Right lobe of liver (tissue), 6 donors: ENCODE data around the gene GDPD5. TPM values are rescaled to one million over a fixed set of nuclear protein-coding genes. Genes with fewer than 3 reads are reported as not detected.
A peak's percentile ranks its signal among the peaks of the same experiment; 100 is the strongest.

Source experiments
- ATAC-seq, 4 donors: fragments of 200-7000 bp; cut with Tn5 transposase; one replicate each; pipeline ENCODE4 v1.9.1; 2020; ENCODE audit warnings: mild to moderate bottlenecking in 4 of 4, moderate library complexity in 4 of 4
- DNase-seq, 3 donors: peaks; one replicate each; pipeline ENCODE4 v3.0.0-alpha.2; 2020
- H3K27ac ChIP-seq, 3 donors: fragments of 200-600 bp; one replicate each; pipeline ENCODE4 v1.8.0; 2022
- H3K27me3 ChIP-seq, 2 donors: fragments of 200-600 bp; one replicate each; pipeline ENCODE4 v1.8.0; 2022
- H3K36me3 ChIP-seq, 4 donors: fragments of 200-600 bp; sonication (generic) in 1 of 4; one replicate each; pipeline versions ENCODE4 v1.5.1 to v1.8.0; 2017 to 2022; ENCODE audit warnings: control low read depth in 1 of 4
- H3K4me1 ChIP-seq, 4 donors: fragments of 200-600 bp; sonication (generic) in 1 of 4; one replicate each; pipeline versions ENCODE4 v1.5.1 to v1.8.0; 2017 to 2022; ENCODE audit warnings: control low read depth in 1 of 4
- H3K4me3 ChIP-seq, 3 donors: fragments of 200-600 bp; one replicate each; pipeline ENCODE4 v1.8.0; 2022
- H3K9me3 ChIP-seq, 4 donors: fragments of 200-600 bp; sonication (generic) in 1 of 4; one replicate each; pipeline versions ENCODE4 v1.5.1 to v1.8.0; 2017 to 2022; ENCODE audit warnings: control low read depth in 1 of 4
- POLR2A ChIP-seq: fragments of 450-650 bp; IDR thresholded peaks from one replicate; pipeline ENCODE4 v1.6.1; 2017; ENCODE audit warnings: antibody characterized with exemption, mild to moderate bottlenecking
- WGBS: methylation state at CpG from one replicate; pipeline ENCODE4 v1.1.6; 2018; ENCODE audit warnings: low coverage, low lambda C conversion rate; ENCODE audit not compliant: insufficient coverage; ENCODE audit errors: missing lambda C conversion rate; 5-methylcytosine and 5-hydroxymethylcytosine counted together
- intact Hi-C, 2 donors: fragments of 100-400 bp; cut with DNase I; formaldehyde crosslinking; loops; one replicate each; pipeline versions ENCODE4 v1.11.2 to v1.14.1; 2022
- total RNA-seq, 6 experiments: library from RNA; depleted of rRNA in 2 of 6; stranded (reverse); fragments of >200 nt in 2 of 6; fragmentation: NEBNext Ultra II Directional in 3 of 6; extraction: Animal tissue kit (Norgen Biotek cat#: 25700) in 3 of 6; gene quantifications; one replicate each; pipeline versions ENCODE4 v1.1.0 to v1.2.4, GENCODE V29; 2016 to 2023
- TF ChIP-seq, protein P1 (sequence below), 4 donors: fragments of 200-600 bp in 3 of 4; fragments of 450-650 bp in 1 of 4; IDR thresholded peaks; one replicate each; pipeline versions ENCODE4 v1.5.1 to v1.8.0; 2016 to 2022; ENCODE audit warnings: antibody characterized with exemption in 4 of 4, mild to moderate bottlenecking in 2 of 4
- donor health status: DM: no; HTN: yes; CAD: no.
- donor health status: DM: no; HTN: no; CAD: no.
- donor health status: DM: no; HTN: no; CAD: no.
- donor health status: DM: no; HTN: yes; CAD: no.
- donor health status: DM: no; HTN: yes; CAD: no.

Gene GDPD5
- total RNA-seq, 6 experiments from 2014 or later, result 2.0 to 10.7 (median 4.1) TPM

DNA sequence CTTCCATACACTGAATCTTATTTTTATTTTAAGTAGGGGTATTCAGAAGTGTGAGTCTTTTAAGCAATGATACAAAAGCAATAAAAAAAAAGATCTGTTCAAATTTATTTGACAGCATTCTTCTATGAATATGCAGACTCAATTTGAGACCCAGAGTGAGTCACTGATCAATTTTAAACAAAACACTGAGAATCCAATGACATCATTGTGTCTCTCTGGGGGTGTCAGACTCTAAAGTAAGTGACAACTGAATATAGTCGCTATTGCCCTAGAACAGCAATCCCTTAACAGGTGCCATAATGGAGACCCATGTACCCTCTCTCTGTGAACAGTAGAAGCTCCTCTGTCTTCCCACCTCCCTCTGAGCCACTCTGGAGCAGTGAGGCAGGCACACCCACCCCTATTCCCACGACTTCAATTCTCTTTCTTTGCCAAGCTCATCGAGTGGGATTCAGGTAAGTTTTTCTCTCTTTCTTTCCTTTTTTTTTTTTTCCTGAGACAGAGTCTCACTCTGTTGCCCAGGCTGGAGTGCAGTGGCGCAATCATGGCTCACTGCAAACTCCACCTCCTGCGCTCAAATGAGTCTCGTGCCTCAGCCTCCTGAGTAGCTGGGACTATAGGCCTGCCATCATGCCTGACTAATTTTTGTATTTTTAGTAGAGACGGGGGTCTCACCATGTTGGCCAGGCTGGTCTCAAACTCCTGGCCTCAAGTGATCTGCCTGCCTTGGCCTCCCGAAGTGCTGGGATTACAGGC lies 131.5 kb downstream of the GDPD5 start:
- no peak for TF ChIP-seq POLR2A
- TF ChIP-seq, protein P1, sequence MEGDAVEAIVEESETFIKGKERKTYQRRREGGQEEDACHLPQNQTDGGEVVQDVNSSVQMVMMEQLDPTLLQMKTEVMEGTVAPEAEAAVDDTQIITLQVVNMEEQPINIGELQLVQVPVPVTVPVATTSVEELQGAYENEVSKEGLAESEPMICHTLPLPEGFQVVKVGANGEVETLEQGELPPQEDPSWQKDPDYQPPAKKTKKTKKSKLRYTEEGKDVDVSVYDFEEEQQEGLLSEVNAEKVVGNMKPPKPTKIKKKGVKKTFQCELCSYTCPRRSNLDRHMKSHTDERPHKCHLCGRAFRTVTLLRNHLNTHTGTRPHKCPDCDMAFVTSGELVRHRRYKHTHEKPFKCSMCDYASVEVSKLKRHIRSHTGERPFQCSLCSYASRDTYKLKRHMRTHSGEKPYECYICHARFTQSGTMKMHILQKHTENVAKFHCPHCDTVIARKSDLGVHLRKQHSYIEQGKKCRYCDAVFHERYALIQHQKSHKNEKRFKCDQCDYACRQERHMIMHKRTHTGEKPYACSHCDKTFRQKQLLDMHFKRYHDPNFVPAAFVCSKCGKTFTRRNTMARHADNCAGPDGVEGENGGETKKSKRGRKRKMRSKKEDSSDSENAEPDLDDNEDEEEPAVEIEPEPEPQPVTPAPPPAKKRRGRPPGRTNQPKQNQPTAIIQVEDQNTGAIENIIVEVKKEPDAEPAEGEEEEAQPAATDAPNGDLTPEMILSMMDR (IDR thresholded peaks at IDR 0.05), result no peak
- Histone ChIP-seq H3K9me3 (no peaks in the 10 kb centered on the region), H3K27ac (no peak overlapping the region), H3K4me1 (no peaks in the 10 kb centered on the region), H3K27me3 (no peaks in the 10 kb centered on the region), H3K36me3 (no peaks in the 10 kb centered on the region), H3K4me3 (no peak overlapping the region)
- DNase-seq, result no peak
- 73% methylated on average over 5 of the region's 8 CpGs for WGBS
- intact Hi-C loops, result loop anchor here in 1 of 2 donors (5.0 kb wide), 1 partner anchor 138 kb away; no protein-coding TSS in a partner anchor
- no peak for ATAC-seq

DNA sequence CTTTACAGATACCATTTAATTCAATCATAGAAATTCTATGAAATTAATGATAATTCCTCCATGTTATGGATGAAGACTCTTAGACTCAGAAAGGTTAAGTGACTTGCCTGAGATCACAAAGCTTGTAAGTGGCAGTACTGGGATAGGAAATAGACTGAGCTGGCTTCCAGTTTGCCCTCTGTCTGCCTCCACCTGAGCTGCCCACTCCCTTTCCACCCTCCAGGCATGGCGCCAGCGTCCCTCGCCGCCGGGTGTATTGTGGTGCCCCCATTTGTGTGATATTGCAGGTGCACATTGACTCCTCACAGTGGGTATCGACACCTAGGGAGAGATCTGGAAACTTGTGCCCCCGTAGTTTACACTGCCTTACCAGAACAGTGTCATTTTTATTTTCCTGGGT lies 135.8 kb downstream of the GDPD5 start:
- intact Hi-C loops, result loop anchor here (5.0 to 10.0 kb wide), 3 partner anchors 55 to 142 kb away; no protein-coding TSS in a partner anchor
- WGBS, result 68% methylated on average over 7 of the region's 7 CpGs
- ATAC-seq, result no peak
- TF ChIP-seq, protein P1 (IDR thresholded peaks at IDR 0.05), result no peak
- TF ChIP-seq POLR2A, result no peak
- Histone ChIP-seq H3K4me1 (peaks cover 0 to 4% (median 0%) of the 10 kb centered on the region in 4 donors), H3K27me3 (no peaks in the 10 kb centered on the region), H3K36me3 (no peaks in the 10 kb centered on the region), H3K27ac (no peak overlapping the region), H3K4me3 (no peak overlapping the region), H3K9me3 (no peaks in the 10 kb centered on the region)
- no peak for DNase-seq

DNA sequence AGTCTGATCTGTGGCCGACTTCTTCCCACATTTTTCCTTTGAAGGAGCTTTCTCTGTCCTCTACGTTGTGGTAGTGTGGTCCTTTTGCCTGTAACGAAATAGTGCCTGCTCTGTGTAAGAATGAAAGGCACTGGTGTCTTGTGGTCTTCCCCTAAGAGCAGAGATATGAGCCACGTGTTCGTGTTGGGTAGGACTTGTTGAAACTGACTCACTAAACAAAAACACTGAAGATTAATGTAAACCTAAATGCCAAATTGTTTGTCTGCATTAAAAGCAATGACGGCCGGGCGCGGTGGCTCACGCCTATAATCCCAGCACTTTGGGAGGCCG lies 136.5 kb downstream of the GDPD5 start:
- Histone ChIP-seq H3K9me3 (no peaks in the 10 kb centered on the region), H3K36me3 (no peaks in the 10 kb centered on the region), H3K4me3 (no peak overlapping the region), H3K4me1 (peaks cover 0 to 4% (median 0%) of the 10 kb centered on the region in 4 donors), H3K27me3 (no peaks in the 10 kb centered on the region), H3K27ac (no peak overlapping the region)
- TF ChIP-seq POLR2A, result no peak
- TF ChIP-seq, protein P1 (IDR thresholded peaks at IDR 0.05), result no peak
- WGBS, result 76% methylated on average over 10 of the region's 11 CpGs
- intact Hi-C loops, result loop anchor here (10.0 kb wide), 2 partner anchors 54 to 64 kb away; no protein-coding TSS in a partner anchor
- DNase-seq, result no peak
- ATAC-seq, result no peak

DNA sequence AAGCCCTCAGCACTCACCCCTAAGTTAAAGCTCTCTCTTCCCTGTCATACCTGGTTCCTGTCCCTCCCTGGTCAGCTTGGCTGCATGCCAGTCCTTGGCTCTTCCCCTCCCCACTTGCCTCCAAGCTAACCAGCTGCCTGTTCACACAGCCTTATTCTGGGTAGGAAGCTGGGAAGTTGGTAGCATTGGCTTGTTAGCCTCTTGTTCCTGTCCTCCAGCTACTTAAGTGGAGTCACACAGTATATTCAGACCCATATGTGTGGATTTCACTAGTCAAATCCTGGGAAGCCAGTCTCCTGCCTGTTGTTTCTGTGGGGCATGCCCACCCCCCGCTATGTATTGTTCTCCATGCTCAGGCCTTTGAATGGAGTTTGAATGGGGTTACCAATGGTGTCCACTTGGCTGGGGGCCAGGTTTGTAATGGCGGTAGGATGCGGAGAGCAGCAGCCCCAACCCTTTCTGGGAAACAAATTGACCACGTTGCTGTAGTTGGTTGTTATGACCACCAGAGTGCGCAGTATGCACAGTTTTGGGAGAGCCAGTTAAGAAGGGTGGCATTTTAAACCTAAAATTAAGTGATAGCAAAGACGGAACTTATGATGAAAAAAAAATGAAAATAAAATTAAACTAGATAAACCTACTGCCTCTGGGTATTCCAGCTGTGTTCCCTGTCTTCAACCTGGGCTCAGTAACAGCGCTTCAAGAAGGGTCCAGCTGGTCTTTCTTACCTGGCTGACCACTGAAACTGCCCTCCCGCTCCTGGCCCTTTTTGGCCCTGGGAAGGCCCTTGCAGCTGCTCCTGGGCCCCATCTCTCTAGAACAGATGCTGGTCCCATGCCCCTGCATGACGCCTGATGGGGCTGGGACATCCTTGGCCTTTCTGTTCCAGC lies 137.1 kb downstream of the GDPD5 start:
- ATAC-seq, result peak; percentile 81 to 84 (median 84)
- H3K27me3 ChIP-seq, result no peaks in the 10 kb centered on the region
- intact Hi-C loops, result loop anchor here (10.0 kb wide), 2 partner anchors 54 to 64 kb away; no protein-coding TSS in a partner anchor
- no peak overlapping the region for H3K4me3 ChIP-seq
- TF ChIP-seq POLR2A, result no peak
- TF ChIP-seq, protein P1 (IDR thresholded peaks at IDR 0.05), result peak; percentile 79 to 82 (median 80)
- peak; percentile 59 to 63 (median 61) for DNase-seq
- H3K27ac ChIP-seq, result no peak overlapping the region
- no peaks in the 10 kb centered on the region for H3K9me3 ChIP-seq
- 24% methylated on average over 9 of the region's 9 CpGs for WGBS
- peaks cover 0 to 4% (median 0%) of the 10 kb centered on the region in 4 donors for H3K4me1 ChIP-seq
- H3K36me3 ChIP-seq, result no peaks in the 10 kb centered on the region
